GM12873 (cell line): ENCODE results near the gene REXO1.

Source experiments
- CTCF ChIP-seq: IDR thresholded peaks from 2 replicates; pipeline ENCODE4 v1.5.1; 2012; ENCODE audit warnings: low read depth, mild to moderate bottlenecking, moderate library complexity, low read length, control low read depth; ENCODE audit not compliant: insufficient read depth; ENCODE audit errors: missing control alignments

The REXO1 gene

DNA sequence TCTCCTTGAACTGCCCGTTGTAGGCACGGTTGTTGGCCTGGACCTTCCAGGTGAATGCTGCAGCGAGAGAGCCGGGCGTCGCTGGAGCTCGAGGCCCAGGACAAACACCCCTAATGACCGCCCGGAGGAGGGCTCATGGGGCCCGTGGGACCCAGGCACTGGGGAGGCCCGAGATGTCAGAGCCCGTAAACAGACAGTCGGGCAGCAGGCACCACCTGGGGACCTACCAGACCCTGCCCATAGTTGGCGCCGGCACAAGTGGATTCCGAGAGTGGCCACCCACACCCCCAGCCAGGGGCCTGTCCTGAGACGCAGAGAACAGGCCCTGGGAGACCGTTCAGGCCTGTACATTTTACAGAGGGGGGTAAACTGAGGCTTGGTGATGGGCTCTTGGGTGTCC is 38.6 kb downstream of the REXO1 start:
- no peak for TF ChIP-seq CTCF

DNA sequence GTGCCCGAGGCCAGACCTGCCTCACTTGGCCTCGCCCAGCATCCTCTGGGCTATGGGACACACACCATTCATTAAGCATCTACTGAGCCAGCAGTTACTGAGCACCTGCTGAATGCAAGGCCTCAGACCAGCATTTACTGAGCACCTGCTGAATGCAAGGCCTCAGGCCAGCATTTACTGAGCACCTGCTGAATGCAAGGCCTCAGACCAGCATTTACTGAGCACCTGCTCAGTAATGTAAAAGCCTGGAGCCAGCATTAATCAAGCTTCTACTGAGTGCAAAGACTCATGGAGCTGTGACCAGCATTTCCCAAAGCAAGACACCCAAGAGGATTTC is 39.9 kb downstream of the REXO1 start:
- no peak for TF ChIP-seq CTCF

- no peak for TF ChIP-seq CTCF
Measured at GRCh38 chr19:1807695-1808394, 40.4 kb downstream of the REXO1 start.

- TF ChIP-seq CTCF, result no peak
Measured at GRCh38 chr19:1807030-1807694, 41.1 kb downstream of the REXO1 start.

GRCh38 chr19:1806184-1807029 is 41.9 kb downstream of the REXO1 start:
- TF ChIP-seq CTCF, result no peak

- no peak for TF ChIP-seq CTCF
Measured at GRCh38 chr19:1805401-1806183, 42.7 kb downstream of the REXO1 start.
